Chondrocyte (in vitro differentiated cells): Measurements from ENCODE around the gene PPP2R5E. TPM values are rescaled to one million over a fixed set of nuclear protein-coding genes. Genes with fewer than 3 reads are reported as not detected.

Experiments used
- DNase-seq: peaks from one replicate; pipeline ENCODE4 v3.0.0; 2021; ENCODE audit warnings: mixed read lengths, low spot score
- H3K27ac Mint-ChIP-seq: one replicate; pipeline ENCODE4 v1.8.0; 2021; ENCODE audit warnings: mild to moderate bottlenecking, moderate library complexity, mixed read lengths; ENCODE audit not compliant: unreplicated experiment
- H3K27me3 Mint-ChIP-seq: 2 replicates; pipeline ENCODE4 v1.8.0; 2021; ENCODE audit warnings: low read depth, mixed read lengths
- H3K36me3 Mint-ChIP-seq: 2 replicates; pipeline ENCODE4 v1.8.0; 2021; ENCODE audit warnings: low read depth, mixed read lengths
- H3K4me1 Mint-ChIP-seq: 2 replicates; pipeline ENCODE4 v1.8.0; 2021; ENCODE audit warnings: low read depth, mild to moderate bottlenecking, mixed read lengths
- H3K4me3 Mint-ChIP-seq: one replicate; pipeline ENCODE4 v1.8.0; 2021; ENCODE audit warnings: mild to moderate bottlenecking, moderate library complexity, mixed read lengths; ENCODE audit not compliant: unreplicated experiment
- H3K9me3 Mint-ChIP-seq: 2 replicates; pipeline ENCODE4 v1.8.0; 2021; ENCODE audit warnings: low read depth, mixed read lengths
- total RNA-seq: library from RNA; stranded (reverse); gene quantifications from 3 replicates; pipeline ENCODE4 v1.2.1, GENCODE V29; 2021
- TF ChIP-seq, protein P1 (sequence below): fragments of 200-600 bp; sonication (generic); IDR thresholded peaks from 2 replicates; pipeline ENCODE4 v1.5.0; 2021; ENCODE audit warnings: antibody characterized with exemption, mild to moderate bottlenecking, moderate library complexity

Gene PPP2R5E
- total RNA-seq, 1 donor from 2014 or later, result 43.3 TPM

DNA sequence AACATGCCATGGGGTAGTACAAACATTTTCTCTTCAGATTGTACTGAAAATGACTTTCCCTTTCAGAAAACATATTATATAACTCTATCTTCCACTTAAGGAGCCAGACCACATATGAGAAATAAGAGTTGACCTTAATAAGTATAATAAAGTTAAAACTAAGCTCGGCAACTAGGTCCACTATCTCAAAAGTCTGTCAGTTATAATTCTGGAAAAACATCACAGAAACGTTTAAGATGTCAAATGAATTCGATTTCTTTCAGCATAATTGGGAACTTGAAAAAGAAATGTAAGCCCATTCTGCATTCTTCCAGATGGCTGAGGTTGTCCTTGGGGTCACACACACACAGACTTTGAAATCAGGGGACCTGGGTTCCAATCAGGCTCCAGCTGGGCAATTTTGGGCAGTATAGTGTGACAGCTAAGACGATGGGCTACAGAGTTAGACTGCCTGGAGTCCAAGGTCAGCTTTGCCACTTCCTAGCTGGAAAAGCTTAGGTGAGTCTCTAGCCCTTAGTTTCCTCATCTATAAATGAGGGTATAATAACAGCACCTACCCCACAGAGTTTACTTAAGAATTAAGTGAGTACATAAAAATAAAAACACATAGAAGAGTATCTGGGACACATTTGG lies 75.6 kb downstream of the PPP2R5E start:
- no peak overlapping the region for H3K27ac Mint-ChIP-seq
- peaks cover 40% of the 10 kb centered on the region for H3K4me1 Mint-ChIP-seq
- no peaks in the 10 kb centered on the region for H3K9me3 Mint-ChIP-seq
- no peak overlapping the region for H3K4me3 Mint-ChIP-seq
- DNase-seq, result no peak
- H3K27me3 Mint-ChIP-seq, result no peaks in the 10 kb centered on the region
- H3K36me3 Mint-ChIP-seq, result no peaks in the 10 kb centered on the region
- TF ChIP-seq, protein P1, sequence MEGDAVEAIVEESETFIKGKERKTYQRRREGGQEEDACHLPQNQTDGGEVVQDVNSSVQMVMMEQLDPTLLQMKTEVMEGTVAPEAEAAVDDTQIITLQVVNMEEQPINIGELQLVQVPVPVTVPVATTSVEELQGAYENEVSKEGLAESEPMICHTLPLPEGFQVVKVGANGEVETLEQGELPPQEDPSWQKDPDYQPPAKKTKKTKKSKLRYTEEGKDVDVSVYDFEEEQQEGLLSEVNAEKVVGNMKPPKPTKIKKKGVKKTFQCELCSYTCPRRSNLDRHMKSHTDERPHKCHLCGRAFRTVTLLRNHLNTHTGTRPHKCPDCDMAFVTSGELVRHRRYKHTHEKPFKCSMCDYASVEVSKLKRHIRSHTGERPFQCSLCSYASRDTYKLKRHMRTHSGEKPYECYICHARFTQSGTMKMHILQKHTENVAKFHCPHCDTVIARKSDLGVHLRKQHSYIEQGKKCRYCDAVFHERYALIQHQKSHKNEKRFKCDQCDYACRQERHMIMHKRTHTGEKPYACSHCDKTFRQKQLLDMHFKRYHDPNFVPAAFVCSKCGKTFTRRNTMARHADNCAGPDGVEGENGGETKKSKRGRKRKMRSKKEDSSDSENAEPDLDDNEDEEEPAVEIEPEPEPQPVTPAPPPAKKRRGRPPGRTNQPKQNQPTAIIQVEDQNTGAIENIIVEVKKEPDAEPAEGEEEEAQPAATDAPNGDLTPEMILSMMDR, result no peak

DNA sequence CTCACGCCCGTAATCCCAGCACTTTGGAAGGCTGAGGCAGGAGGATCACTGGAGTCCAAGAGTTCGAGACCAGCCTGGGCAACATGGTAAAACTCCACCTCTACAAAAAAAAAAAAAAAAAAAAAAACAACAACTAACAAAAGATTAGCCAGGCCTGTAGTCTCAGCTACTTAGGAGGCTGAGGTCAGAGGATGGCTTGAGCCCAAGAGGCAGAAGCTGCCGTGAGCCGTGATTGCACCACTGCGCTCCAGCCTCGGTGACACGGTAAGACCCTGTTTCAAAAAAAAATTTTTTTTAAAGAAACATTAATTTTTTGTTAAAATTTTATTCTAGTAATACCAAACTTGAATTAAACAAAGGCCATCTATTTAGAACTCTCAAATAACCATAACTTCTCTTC lies 77.8 kb downstream of the PPP2R5E start:
- no peaks in the 10 kb centered on the region for H3K27me3 Mint-ChIP-seq
- no peaks in the 10 kb centered on the region for H3K9me3 Mint-ChIP-seq
- no peak overlapping the region for H3K4me3 Mint-ChIP-seq
- no peak for DNase-seq
- TF ChIP-seq, protein P1, result no peak
- H3K4me1 Mint-ChIP-seq, result peaks cover 26% of the 10 kb centered on the region
- H3K36me3 Mint-ChIP-seq, result no peaks in the 10 kb centered on the region
- H3K27ac Mint-ChIP-seq, result no peak overlapping the region

DNA sequence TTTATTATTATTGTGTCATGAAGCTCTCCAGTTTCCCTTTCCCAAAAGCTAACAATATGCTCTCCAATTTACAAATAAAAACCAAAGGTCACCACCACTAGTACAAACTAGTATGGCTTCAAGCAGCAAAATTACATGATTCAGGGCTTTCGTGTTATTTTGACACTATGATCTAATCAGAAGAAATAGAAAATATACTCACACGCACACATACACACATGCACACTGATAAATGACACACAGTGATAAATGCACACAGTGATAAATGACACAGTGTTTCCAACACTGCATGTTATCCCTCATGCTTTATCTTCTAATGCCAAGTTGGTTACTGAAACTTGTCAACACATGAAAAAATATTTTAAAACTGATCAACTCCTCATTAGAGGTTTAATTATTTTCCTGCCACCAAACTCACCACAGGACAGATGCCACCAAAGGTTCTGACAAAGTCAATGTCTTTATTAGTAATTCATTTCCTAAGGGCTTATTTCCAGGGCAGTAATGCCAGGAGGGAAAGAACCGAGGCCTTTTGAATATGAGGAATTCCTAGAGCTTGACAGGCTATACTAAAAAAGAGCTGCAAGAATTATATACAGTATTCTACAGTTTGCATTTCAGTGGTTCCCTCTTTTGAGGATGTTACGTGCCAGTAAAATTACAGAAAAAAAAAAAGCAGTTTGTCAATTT lies 82.4 kb downstream of the PPP2R5E start:
- peaks cover 5% of the 10 kb centered on the region for H3K4me1 Mint-ChIP-seq
- no peaks in the 10 kb centered on the region for H3K36me3 Mint-ChIP-seq
- DNase-seq, result no peak
- H3K4me3 Mint-ChIP-seq, result no peak overlapping the region
- H3K27me3 Mint-ChIP-seq, result no peaks in the 10 kb centered on the region
- H3K9me3 Mint-ChIP-seq, result no peaks in the 10 kb centered on the region
- H3K27ac Mint-ChIP-seq, result no peak overlapping the region
- TF ChIP-seq, protein P1, result no peak

DNA sequence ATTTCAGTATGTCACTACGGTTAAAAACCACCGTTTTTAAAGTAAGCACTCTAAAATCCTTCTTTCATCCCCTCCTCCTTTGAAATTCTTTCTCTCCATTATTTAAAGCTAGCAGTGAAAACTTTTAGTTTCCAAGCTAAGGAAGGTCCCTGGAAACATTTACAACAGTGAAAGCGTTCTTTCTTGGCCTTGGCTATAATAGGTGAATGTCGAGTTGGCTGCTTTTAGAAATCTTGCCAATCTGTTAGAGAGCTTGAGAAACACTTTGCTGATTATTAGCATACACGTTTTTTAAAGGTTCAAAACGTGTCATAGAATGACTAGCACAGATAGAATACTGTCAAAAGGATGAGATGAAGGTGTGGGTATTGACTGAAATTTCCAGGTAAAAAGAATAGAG lies 83.4 kb downstream of the PPP2R5E start:
- Mint-ChIP-seq H3K27me3 (no peaks in the 10 kb centered on the region), H3K4me3 (no peak overlapping the region), H3K36me3 (no peaks in the 10 kb centered on the region), H3K4me1 (peaks cover 11% of the 10 kb centered on the region), H3K27ac (no peak overlapping the region), H3K9me3 (no peaks in the 10 kb centered on the region)
- TF ChIP-seq, protein P1, result no peak
- no peak for DNase-seq

DNA sequence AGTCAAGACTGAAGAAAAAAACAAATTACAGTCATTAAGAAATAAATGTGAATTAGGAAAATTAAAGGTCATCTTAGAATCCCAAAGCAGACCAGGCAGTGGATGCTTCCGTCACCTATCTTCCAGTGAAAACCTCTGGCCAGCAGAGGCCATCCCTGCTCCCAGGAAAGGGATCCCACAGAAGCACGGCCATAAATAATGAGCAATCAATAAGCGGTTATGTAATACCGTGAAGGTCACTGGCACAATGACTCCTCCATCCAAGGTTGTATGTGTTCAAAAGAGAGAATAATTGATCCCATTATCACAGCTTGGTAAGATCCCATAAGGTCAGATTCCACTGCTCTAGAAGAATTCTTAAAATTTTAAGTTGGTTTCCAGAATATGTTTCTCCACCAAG lies 85.7 kb downstream of the PPP2R5E start:
- Mint-ChIP-seq H3K4me3 (no peak overlapping the region), H3K9me3 (no peaks in the 10 kb centered on the region), H3K36me3 (no peaks in the 10 kb centered on the region), H3K27ac (no peak overlapping the region), H3K4me1 (peaks cover 14% of the 10 kb centered on the region), H3K27me3 (no peaks in the 10 kb centered on the region)
- TF ChIP-seq, protein P1, result no peak
- no peak for DNase-seq
